Trophoblast cell (in vitro differentiated cells and primary cell): ENCODE data around the gene ALG8.
A peak's percentile ranks its signal among the peaks of the same experiment; 100 is the strongest.

Experiments used
- DNase-seq, 2 donors: peaks; one replicate each; pipeline ENCODE4 v3.0.0-alpha.2; 2016
- H2AFZ ChIP-seq: 2 replicates; pipeline ENCODE4 v1.6.1; 2013; ENCODE audit warnings: low read length, moderate library complexity, mild to moderate bottlenecking; ENCODE audit not compliant: insufficient read depth, poor library complexity
- H2AK5ac ChIP-seq: 2 replicates; pipeline ENCODE4 v1.6.1; 2013; ENCODE audit warnings: mild to moderate bottlenecking, low read length
- H2BK120ac ChIP-seq: 2 replicates; pipeline ENCODE4 v1.6.1; 2013; ENCODE audit warnings: low read length, mild to moderate bottlenecking, moderate library complexity; ENCODE audit not compliant: insufficient read depth, poor library complexity
- H2BK12ac ChIP-seq: 2 replicates; pipeline ENCODE4 v1.6.1; 2013; ENCODE audit warnings: mild to moderate bottlenecking, low read length, moderate library complexity
- H2BK5ac ChIP-seq: 2 replicates; pipeline ENCODE4 v1.6.1; 2013; ENCODE audit warnings: low read length, low read depth, moderate library complexity, mild to moderate bottlenecking; ENCODE audit not compliant: poor library complexity
- H3K14ac ChIP-seq: 2 replicates; pipeline ENCODE4 v1.6.1; 2013; ENCODE audit warnings: mild to moderate bottlenecking, low read length
- H3K18ac ChIP-seq: 2 replicates; pipeline ENCODE4 v1.6.1; 2013; ENCODE audit warnings: mild to moderate bottlenecking, low read length
- H3K23ac ChIP-seq: 2 replicates; pipeline ENCODE4 v1.6.1; 2013; ENCODE audit warnings: low read length
- H3K27ac ChIP-seq: 2 replicates; pipeline ENCODE4 v1.5.1; 2013; ENCODE audit warnings: low read depth, mild to moderate bottlenecking, inconsistent platforms, low read length, moderate library complexity
- H3K27me3 ChIP-seq: 2 replicates; pipeline ENCODE4 v1.6.1; 2013; ENCODE audit warnings: inconsistent platforms, mild to moderate bottlenecking, low read length, moderate library complexity; ENCODE audit not compliant: insufficient read depth
- H3K36me3 ChIP-seq, 2 experiments: 1 replicate in 1 of 2; 2 replicates in 1 of 2; pipeline ENCODE4 v1.6.1; 2013; ENCODE audit warnings: low read length in 2 of 2, mild to moderate bottlenecking in 2 of 2, moderate library complexity in 1 of 2; ENCODE audit not compliant: insufficient read depth in 2 of 2, control insufficient read depth in 1 of 2
- H3K4ac ChIP-seq: 2 replicates; pipeline ENCODE4 v1.6.1; 2013; ENCODE audit warnings: low read depth, mild to moderate bottlenecking, low read length, moderate library complexity
- H3K4me1 ChIP-seq, 2 experiments: 1 replicate in 1 of 2; 2 replicates in 1 of 2; pipeline ENCODE4 v1.6.1; 2013; ENCODE audit warnings: low read length in 2 of 2, mild to moderate bottlenecking in 2 of 2, moderate library complexity in 1 of 2; ENCODE audit not compliant: insufficient read depth in 2 of 2, control insufficient read depth in 1 of 2
- H3K4me2 ChIP-seq: 2 replicates; pipeline ENCODE4 v1.6.1; 2013; ENCODE audit warnings: inconsistent platforms, mild to moderate bottlenecking, low read length, moderate library complexity
- H3K4me3 ChIP-seq: 2 replicates; pipeline ENCODE4 v1.5.1; 2013; ENCODE audit warnings: mild to moderate bottlenecking, low read depth, low read length, inconsistent platforms
- H3K79me1 ChIP-seq: one replicate; pipeline ENCODE4 v1.6.1; 2013; ENCODE audit warnings: low read length
- H3K79me2 ChIP-seq: 2 replicates; pipeline ENCODE4 v1.6.1; 2013; ENCODE audit warnings: low read length, mild to moderate bottlenecking; ENCODE audit not compliant: control insufficient read depth, insufficient read depth, poor library complexity
- H3K9ac ChIP-seq: 2 replicates; pipeline ENCODE4 v1.6.1; 2013; ENCODE audit warnings: mild to moderate bottlenecking, low read length
- H3K9me3 ChIP-seq: 2 replicates; pipeline ENCODE4 v1.6.1; 2013; ENCODE audit warnings: low read depth, mild to moderate bottlenecking, control low read depth, inconsistent platforms, low read length; ENCODE audit not compliant: insufficient read depth
- H4K12ac ChIP-seq: 2 replicates; pipeline ENCODE4 v1.6.1; 2013; ENCODE audit warnings: low read depth, mild to moderate bottlenecking, low read length, moderate library complexity
- H4K8ac ChIP-seq: 2 replicates; pipeline ENCODE4 v1.6.1; 2013; ENCODE audit warnings: low read depth, mild to moderate bottlenecking, low read length, moderate library complexity
- H4K91ac ChIP-seq: one replicate; pipeline ENCODE4 v1.6.1; 2013; ENCODE audit warnings: low read depth, mild to moderate bottlenecking, low read length, moderate library complexity
- WGBS: extraction: QIAGEN DNeasy Blood & Tissue Kit; methylation state at CpG from one replicate; pipeline ENCODE4 v1.1.7; 2013; ENCODE audit warnings: missing lambda C conversion rate; ENCODE audit not compliant: insufficient read length, insufficient coverage; ENCODE audit errors: extremely low coverage; 5-methylcytosine and 5-hydroxymethylcytosine counted together

ALG8 gene

GRCh38 chr11:78076733-78077403 is 62.6 kb downstream of the ALG8 start:
- Histone ChIP-seq H3K9ac (no peak overlapping the region), H3K79me2 (peaks cover 38% of the 10 kb centered on the region)

GRCh38 chr11:78074756-78075155 is 64.7 kb downstream of the ALG8 start:
- no peak overlapping the region for H3K23ac ChIP-seq
- no peak overlapping the region for H4K91ac ChIP-seq
- H3K18ac ChIP-seq = peak overlapping the region; percentile 6
- no peak overlapping the region for H4K8ac ChIP-seq
- H3K79me1 ChIP-seq = peaks cover 18% of the 10 kb centered on the region
- WGBS = no CpG with 5 or more reads among the region's 6 CpGs
- no peak overlapping the region for H3K4me3 ChIP-seq
- no peak overlapping the region for H3K27ac ChIP-seq
- H3K4me1 ChIP-seq = peaks cover 9 to 14% of the 10 kb centered on the region in 2 experiments
- peak in 1 of 2 donors; percentile 7 for DNase-seq
- no peak overlapping the region for H2AK5ac ChIP-seq
- no peaks in the 10 kb centered on the region for H3K27me3 ChIP-seq
- H3K9ac ChIP-seq = no peak overlapping the region
- peak overlapping the region; percentile 21 for H3K4ac ChIP-seq
- no peak overlapping the region for H3K4me2 ChIP-seq
- H3K9me3 ChIP-seq = no peaks in the 10 kb centered on the region
- H3K79me2 ChIP-seq = peaks cover 30% of the 10 kb centered on the region
- peaks cover 19 to 24% of the 10 kb centered on the region in 2 experiments for H3K36me3 ChIP-seq
- H3K14ac ChIP-seq = no peak overlapping the region
- no peak overlapping the region for H2BK5ac ChIP-seq
- no peak overlapping the region for H2AFZ ChIP-seq
- no peak overlapping the region for H4K12ac ChIP-seq
- H2BK120ac ChIP-seq = no peak overlapping the region
- H2BK12ac ChIP-seq = no peak overlapping the region

More at GRCh38 chr11:78076733-78077403, 62.6 kb downstream of the ALG8 start:
- Histone ChIP-seq H3K79me1 (peaks cover 32% of the 10 kb centered on the region), H4K91ac (no peak overlapping the region), H3K4me3 (no peak overlapping the region), H3K27me3 (no peaks in the 10 kb centered on the region), H2AFZ (no peak overlapping the region), H3K23ac (no peak overlapping the region), H3K4me1 (peaks cover 15 to 25% of the 10 kb centered on the region in 2 experiments), H3K14ac (peak overlapping the region; percentile 8), H3K4me2 (peak overlapping the region; percentile 25), H4K8ac (peak overlapping the region; percentile 43), H2BK5ac (peak overlapping the region; percentile 27), H2AK5ac (no peak overlapping the region), H2BK120ac (no peak overlapping the region), H3K36me3 (peaks cover 11 to 14% of the 10 kb centered on the region in 2 experiments), H3K4ac (peak overlapping the region; percentile 91), H3K27ac (no peak overlapping the region), H3K18ac (peak overlapping the region; percentile 41), H3K9me3 (no peaks in the 10 kb centered on the region), H4K12ac (no peak overlapping the region), H2BK12ac (no peak overlapping the region)
- DNase-seq = no peak
- WGBS = no CpG with 5 or more reads among the region's 6 CpGs

- Histone ChIP-seq H3K18ac (no peak overlapping the region), H3K4me2 (no peak overlapping the region), H3K27me3 (no peaks in the 10 kb centered on the region), H3K9me3 (no peaks in the 10 kb centered on the region), H3K14ac (no peak overlapping the region), H3K23ac (no peak overlapping the region), H3K4ac (no peak overlapping the region), H3K79me2 (peaks cover 14% of the 10 kb centered on the region), H2BK5ac (no peak overlapping the region), H4K12ac (no peak overlapping the region), H2AFZ (no peak overlapping the region), H3K79me1 (peaks cover 3% of the 10 kb centered on the region), H3K9ac (no peak overlapping the region), H2BK120ac (no peak overlapping the region), H3K27ac (no peak overlapping the region), H3K4me3 (no peak overlapping the region), H4K8ac (no peak overlapping the region), H4K91ac (no peak overlapping the region), H3K36me3 (peaks cover 25 to 32% of the 10 kb centered on the region in 2 experiments), H2BK12ac (no peak overlapping the region), H2AK5ac (no peak overlapping the region), H3K4me1 (peaks cover 7 to 11% of the 10 kb centered on the region in 2 experiments)
- WGBS = no CpG with 5 or more reads among the region's 4 CpGs
- no peak for DNase-seq
These were observed 67.0 kb downstream of the ALG8 start for GRCh38 chr11:78072455-78072854.

- H4K8ac ChIP-seq = no peak overlapping the region
- H3K4me2 ChIP-seq = no peak overlapping the region
- H3K4ac ChIP-seq = no peak overlapping the region
- no peak overlapping the region for H2BK12ac ChIP-seq
- H3K14ac ChIP-seq = no peak overlapping the region
- H2BK5ac ChIP-seq = no peak overlapping the region
- no peak overlapping the region for H2AK5ac ChIP-seq
- H2BK120ac ChIP-seq = no peak overlapping the region
- H3K18ac ChIP-seq = no peak overlapping the region
- no peaks in the 10 kb centered on the region for H3K9me3 ChIP-seq
- no peak overlapping the region for H4K12ac ChIP-seq
- H3K23ac ChIP-seq = no peak overlapping the region
- peaks cover 9% of the 10 kb centered on the region for H3K79me2 ChIP-seq
- no peak overlapping the region for H3K27ac ChIP-seq
- no CpG with 5 or more reads among the region's 3 CpGs for WGBS
- no peak overlapping the region for H2AFZ ChIP-seq
- no peak overlapping the region for H3K9ac ChIP-seq
- H3K4me1 ChIP-seq = peaks cover 5 to 7% of the 10 kb centered on the region in 2 experiments
- DNase-seq = no peak
- peaks cover 2% of the 10 kb centered on the region for H3K79me1 ChIP-seq
- no peaks in the 10 kb centered on the region for H3K27me3 ChIP-seq
- no peak overlapping the region for H3K4me3 ChIP-seq
- H3K36me3 ChIP-seq = peaks cover 22 to 32% of the 10 kb centered on the region in 2 experiments
- H4K91ac ChIP-seq = no peak overlapping the region
These were observed 67.7 kb downstream of the ALG8 start for GRCh38 chr11:78071717-78072116.
